HS-5 (cell line): ENCODE results near the gene KCTD13.
"Not testable (repeated sequence)": the region's sequence is repeated elsewhere in the genome, so short reads cannot be mapped to it uniquely, and the experiment has no call there.

Experiments
- DNase-seq: peaks from one replicate; pipeline ENCODE4 v3.0.0-alpha.2; 2012; ENCODE audit warnings: low read depth

Gene KCTD13

GRCh38 chr16:29943846-29944799 is 18.1 kb upstream of the KCTD13 start:
- peak; percentile 99 for DNase-seq

DNA sequence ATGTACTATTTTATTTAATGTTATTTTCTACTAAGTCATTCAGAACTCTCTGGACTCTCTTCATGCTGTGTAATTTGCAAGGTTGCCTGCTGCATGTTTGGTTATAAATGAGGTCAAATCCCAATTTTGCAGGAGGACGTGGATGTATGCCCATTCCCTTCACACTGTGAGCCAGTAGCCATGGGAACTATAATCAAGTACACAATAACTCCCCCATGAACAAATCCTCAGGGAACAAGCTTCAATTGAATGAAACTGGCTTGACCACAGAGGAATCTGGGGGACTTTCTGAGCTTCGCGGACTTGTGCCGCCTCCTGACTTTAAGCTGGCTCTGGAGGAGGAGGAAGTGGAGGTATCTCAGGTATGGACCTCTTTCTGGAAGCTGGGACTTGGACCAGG is 14.6 kb upstream of the KCTD13 start:
- no peak for DNase-seq

DNA sequence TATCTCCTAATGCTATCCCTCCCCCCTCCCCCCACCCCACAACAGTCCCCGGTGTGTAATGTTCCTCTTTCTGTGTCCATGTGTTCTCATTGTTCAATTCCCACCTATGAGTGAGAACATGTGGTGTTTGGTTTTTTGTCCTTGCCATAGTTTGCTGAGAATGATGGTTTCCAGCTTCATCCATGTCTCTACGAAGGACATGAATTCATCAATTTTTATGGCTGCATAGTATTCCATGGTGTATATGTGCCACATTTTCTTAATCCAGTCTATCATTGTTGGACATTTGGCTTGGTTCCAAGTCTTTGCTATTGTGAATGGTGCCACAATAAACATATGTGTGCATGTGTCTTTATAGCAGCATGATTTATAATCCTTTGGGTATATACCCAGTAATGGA is 5.7 kb upstream of the KCTD13 start:
- DNase-seq: not testable (repeated sequence)

DNA sequence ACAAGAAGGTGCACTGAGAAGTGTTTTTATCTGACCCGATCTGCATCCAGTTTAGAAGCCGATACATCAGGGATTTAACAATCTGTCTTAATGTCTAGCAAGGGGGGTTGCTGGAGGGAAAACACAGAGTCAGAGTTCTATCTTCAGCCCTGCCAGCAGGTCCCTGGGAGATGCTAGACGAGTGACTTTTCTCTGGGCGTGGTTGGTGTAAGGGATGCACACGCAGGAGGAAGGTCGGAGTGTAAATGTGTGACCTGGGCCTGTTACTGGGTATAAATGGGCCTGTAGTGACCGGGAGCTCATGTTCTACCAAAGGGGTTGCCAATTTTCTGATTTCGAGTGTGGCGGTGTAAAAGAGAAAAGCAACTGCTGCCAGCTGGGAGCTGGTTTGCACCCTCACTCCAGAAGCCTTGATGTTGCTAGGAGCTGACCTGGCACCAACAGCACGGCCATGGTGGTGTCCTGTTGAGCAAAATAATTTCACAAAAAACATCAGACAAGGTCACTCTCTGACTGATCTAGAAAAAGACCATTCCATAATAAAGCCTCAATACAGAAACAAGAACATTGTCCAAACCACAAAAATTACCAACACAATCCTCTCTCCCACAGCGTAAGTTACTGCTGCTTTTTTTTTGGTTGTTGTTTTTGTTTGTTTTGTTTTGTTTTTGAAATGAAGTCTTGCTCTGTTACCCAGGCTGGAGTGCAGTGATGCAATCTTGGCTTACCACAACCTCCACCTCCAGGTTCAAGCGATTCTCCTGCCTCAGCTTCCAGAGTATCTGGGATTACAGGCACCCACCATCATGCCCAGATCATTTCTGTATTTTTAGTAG is 1.3 kb upstream of the KCTD13 start:
- no peak for DNase-seq

DNA sequence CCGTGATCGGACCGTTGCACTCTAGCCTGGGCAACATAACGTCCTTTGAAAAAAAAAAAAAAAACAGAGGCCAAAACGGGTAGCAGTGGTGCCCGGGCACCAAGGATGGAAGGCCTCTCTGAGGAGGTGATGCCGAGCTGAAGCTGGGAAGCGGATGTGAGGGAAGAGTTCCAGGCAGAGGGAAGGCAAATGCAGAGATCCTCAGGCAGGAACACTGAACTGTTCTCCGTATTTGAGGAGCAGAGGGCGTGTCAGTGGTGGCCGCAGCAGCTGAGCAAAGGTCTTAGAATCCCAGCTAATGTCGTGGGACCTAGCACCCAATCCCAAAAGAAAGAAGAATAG is 656 bp upstream of the KCTD13 start:
- DNase-seq: no peak

- no peak for DNase-seq
These were observed 795 bp downstream of the KCTD13 start for GRCh38 chr16:29925105-29925756.

DNA sequence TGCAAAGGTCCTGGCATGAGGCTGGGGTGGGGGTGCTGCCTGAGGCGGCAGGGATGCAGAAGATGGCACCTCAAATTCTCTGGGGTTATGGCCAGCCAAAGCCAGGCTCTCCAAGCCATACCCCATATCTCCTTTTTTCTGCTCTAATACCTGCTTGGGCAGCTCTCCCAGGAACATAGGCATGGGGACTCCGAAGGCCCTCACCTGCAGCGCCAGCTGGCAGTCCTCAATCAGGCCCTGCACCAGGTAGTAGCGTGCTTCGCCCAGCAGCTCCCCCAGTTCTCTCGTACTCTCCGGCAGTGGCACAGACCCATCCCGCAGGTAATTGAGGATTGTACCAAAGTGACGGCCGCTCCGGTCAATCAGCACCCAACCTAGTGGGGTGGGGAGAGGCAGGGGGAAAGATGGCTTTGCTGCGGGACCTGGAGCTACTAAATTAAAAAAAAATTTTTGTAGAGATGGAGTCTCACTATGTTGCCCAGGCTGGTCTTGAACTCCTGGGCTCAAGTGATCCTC is 3.0 kb downstream of the KCTD13 start:
- no peak for DNase-seq

GRCh38 chr16:29922326-29922725 is 3.7 kb downstream of the KCTD13 start:
- no peak for DNase-seq

DNA sequence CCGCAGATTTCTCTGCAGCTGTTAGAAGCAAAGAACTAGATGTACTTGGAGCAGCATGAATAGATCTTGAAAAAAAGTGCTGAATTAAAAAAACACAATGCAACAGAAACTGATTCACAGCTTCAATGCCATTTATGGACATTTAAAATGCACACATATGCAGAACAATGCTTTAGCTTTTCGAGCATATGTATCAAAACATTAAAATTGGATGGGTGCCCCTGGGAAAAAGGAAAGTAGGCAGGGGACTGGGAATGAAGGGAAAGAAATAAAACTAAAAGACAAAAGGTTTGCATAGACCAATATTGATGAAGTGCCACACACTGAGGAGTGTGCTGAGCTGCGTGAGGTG is 5.0 kb downstream of the KCTD13 start:
- DNase-seq: no peak

- DNase-seq: no peak
These were observed 5.6 kb downstream of the KCTD13 start for GRCh38 chr16:29920288-29921033.

GRCh38 chr16:29916979-29917378 is 9.0 kb downstream of the KCTD13 start:
- no peak for DNase-seq

DNA sequence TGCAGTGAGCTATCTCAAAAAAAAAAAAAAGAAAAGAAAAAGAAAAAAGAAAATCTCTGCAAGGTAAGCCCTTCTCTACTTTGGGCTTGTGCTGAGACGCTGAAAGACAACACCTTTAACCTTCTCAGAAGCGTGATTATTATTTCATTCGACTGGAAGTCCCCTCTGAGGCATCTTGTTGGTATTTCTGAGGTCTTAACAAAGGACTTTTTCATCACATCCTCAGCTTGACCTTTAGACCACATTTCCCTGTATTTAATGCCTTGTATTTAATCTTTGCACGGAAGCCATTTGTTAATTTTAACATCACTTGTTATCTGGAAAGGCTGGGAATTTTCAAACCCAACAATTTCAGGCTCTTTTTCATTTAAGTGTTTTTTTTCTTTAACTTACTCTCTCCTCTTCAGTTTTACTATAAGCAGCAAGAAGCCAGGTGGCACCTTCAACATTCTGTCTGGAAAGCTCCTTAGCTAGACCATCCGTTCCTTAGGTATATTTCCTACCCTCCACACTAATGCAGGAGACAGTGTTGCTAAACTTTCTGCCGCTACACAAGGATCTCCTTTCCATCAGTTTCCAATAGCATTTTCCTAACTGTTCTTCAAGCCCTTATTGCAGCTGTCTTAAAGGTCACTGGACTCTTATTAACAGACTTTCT is 10.3 kb downstream of the KCTD13 start:
- peak; percentile 43 for DNase-seq

DNA sequence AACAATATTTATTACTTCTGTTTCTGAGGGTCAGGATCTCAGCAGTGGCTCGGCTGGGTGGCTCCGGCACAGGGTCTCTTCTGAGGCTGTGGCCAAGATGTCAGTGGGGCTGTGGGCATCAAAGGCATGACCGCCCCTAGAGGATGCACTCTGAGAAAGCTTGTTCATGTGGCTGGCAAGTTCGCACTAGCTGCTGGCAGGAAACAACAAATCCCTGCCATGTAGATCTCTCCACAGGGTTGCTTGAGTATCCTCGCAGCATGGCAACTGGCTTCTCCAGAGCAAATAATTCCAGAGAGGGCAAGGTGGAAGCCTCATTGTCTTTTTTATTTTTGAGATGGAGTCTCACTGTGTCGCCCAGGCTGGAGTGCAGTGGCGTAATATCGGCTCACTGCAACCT is 12.5 kb downstream of the KCTD13 start:
- no peak for DNase-seq

DNA sequence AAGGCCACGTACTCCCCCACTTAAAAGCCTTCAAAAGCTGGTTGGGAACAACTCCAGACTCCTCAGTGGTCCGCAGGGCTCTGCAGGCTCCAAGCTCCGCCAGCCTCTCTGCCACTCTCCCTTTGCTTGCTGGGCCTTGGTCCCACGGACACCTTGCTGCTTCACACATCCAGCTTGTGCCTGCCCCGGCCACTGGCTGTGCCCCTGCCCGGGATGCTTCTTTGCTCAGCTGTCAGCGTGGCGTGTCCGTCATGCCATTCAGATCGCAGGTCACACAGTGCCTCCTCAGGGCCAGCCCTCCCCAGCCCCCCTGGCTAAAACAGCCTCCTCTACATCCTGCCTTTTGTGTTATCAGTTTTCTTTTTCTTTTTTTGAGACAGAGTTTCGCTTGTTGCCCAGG is 13.9 kb downstream of the KCTD13 start:
- no peak for DNase-seq

DNA sequence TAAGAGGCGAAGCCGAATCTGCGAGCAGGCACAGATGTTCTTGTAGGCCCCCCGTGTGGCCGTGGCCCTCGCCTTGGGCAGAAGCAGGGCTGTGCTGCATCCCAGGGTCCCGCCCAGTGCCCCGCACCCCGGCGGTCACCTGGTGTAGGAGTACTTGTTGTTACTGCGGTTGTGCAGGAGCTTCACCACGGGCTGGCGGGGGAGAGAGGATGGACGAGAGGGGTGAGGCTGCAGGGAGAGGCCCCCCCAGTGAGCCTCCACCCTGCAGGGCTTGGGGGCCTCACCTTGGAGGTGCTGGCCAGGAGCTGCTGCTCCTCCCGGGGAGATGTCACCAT is 14.4 kb downstream of the KCTD13 start:
- no peak for DNase-seq

DNA sequence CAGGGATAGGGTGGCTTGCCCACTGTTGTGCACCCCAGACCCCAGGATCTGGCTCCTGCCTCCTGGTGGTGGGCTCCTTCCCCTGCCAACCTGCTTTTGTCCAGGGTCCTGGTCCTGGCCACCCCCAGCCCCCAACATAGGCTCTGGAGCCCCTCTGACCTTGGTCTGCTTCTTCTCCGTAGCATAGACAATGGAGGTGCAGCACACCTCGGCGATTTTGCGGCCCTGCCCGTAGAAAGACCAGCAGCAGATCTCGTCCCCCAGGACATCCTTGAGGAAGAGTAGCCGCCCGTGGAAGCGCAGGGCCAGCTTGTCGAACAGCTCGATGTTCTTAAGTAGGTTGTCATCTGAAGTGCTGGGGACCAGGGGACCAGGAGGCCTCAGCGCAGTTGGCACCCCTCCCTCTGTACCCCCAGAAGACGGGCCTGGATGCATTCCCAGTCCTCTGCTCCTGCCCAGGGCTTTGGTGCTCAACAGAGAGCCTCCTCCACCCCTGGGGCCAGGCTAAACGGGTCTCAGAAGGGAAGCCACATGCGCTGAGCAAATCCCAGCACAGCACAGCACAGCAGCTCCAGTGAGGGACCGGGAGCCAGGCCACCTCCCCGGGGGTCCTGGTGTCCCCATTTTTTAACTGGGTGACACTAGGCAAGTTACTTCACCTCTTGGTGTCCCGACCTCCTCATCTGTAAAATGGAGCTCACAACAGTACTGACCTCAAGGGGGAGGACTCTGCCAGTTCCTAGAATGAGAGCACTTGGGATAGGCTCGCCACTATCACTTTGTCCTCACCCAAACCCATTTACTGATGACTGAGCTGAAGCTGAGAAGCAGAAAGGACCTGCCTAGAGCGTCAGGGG is 15.0 kb downstream of the KCTD13 start:
- DNase-seq: no peak

DNA sequence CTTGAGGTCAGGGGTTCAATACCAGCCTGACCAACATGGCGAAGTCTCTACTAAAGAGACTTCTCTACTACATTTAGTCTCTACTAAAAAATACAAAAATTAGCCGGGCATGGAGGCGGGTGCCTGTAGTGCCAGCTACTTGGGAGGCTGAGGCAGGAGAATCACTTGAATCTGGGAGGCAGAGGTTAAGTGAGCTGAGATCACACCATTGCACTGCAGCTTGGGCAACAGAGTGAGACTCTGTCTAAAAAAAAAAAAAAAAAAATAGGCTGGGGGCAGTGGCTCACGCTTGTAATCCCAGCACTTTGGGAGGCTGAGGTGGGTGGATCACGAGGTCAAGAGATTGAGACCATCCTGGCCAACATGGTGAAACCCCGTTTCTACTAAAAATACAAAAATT is 16.2 kb downstream of the KCTD13 start:
- not testable (repeated sequence) for DNase-seq

GRCh38 chr16:29909391-29909790 is 16.6 kb downstream of the KCTD13 start:
- DNase-seq: peak; percentile 48

DNA sequence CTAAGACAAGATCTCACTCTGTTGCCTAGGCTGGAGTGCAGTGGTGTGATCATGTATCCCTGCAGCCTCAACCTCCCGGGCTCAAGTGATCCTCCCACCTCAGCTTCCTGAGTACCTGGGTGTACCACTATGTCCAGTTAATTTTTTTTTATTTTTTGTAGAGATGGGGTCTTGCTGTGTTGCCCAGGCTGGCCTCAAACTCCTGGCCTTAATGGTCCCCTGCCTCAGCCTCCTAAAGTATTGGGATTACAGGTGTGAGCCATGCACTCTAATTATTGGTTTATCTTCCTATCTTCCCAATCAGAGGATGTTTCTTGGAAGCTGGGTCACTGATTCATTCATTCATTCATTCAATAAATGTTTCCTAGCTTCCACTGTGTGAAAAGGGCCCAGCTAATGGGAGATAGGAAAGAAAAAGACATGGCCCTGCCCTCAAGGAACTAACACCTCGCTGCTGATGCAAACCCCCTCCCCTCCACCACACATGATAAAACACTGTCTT is 17.3 kb downstream of the KCTD13 start:
- DNase-seq: no peak

- no peak for DNase-seq
These were observed 18.1 kb downstream of the KCTD13 start for GRCh38 chr16:29907973-29908372.
